Endothelial cell of umbilical vein (primary cell): Measurements from ENCODE around the gene GRAMD1A. TPM values are rescaled to one million over a fixed set of nuclear protein-coding genes. Genes with fewer than 3 reads are reported as not detected.

Experiments used
- BruUV-seq: library from RNA; stranded (reverse); fragments of 400-500 nt; replicated peaks from 2 replicates; lab custom pipeline; 2021; lab: Mats Ljungman, UMichigan
- CTCF ChIA-PET: fragments of 300-600, 350-600 bp; sonication (Branson Sonifier 250); formaldehyde crosslinking; loops from one replicate; lab custom pipeline; 2021; ENCODE audit warnings: antibody characterized with exemption, inconsistent platforms; lab: Charles Lee
- POLR2A ChIA-PET: fragments of 300-600, 350-600 bp; sonication (Branson Sonifier 250); formaldehyde crosslinking; loops from one replicate; lab custom pipeline; 2021; ENCODE audit warnings: antibody characterized with exemption, inconsistent platforms; lab: Charles Lee
- DNase-seq: peaks from one replicate; pipeline ENCODE4 v3.0.0-alpha.2; 2011; ENCODE audit warnings: low read depth, low spot score
- FAIRE-seq: peaks from 2 replicates; lab custom pipeline; 2011; peaks lifted over from hg19 to GRCh38; lab: Jason Lieb, UNC
- H2AFZ ChIP-seq: 2 replicates; pipeline ENCODE4 v1.6.0; 2012; ENCODE audit warnings: low read depth, low read length, control low read depth, inconsistent platforms
- H3K27ac ChIP-seq: 2 replicates; pipeline ENCODE4 v1.5.1; 2011; ENCODE audit warnings: low read depth, mild to moderate bottlenecking, control low read depth, low read length, moderate library complexity; ENCODE audit not compliant: insufficient read depth
- H3K27me3 ChIP-seq, 2 experiments: 2 replicates each; pipeline versions ENCODE4 v1.6.0 to v1.6.1; 2011; ENCODE audit warnings: low read length in 2 of 2, mixed read lengths in 1 of 2; ENCODE audit not compliant: control insufficient read depth in 2 of 2, insufficient read depth in 2 of 2
- H3K36me3 ChIP-seq, 2 experiments: 2 replicates in 1 of 2; 3 replicates in 1 of 2; pipeline ENCODE4 v1.5.1; 2011; ENCODE audit warnings: low read length in 2 of 2, mild to moderate bottlenecking in 1 of 2, moderate library complexity in 1 of 2; ENCODE audit not compliant: control insufficient read depth in 2 of 2, insufficient read depth in 2 of 2; ENCODE audit errors: extremely low read depth in 1 of 2
- H3K4me1 ChIP-seq: 3 replicates; pipeline ENCODE4 v1.5.1; 2011; ENCODE audit warnings: mild to moderate bottlenecking, low read length; ENCODE audit not compliant: control insufficient read depth, insufficient read depth; ENCODE audit errors: extremely low read depth
- H3K4me2 ChIP-seq: 2 replicates; pipeline ENCODE4 v1.6.1; 2011; ENCODE audit warnings: low read length, control low read depth, mixed read lengths; ENCODE audit not compliant: insufficient read depth
- H3K4me3 ChIP-seq, 3 experiments: fragments of 200-600 bp in 1 of 3; sonication (generic), shearing (Covaris generic) in 1 of 3; replicated peaks in 1 of 3; 2 replicates each; pipeline ENCODE4 v1.5.1; 2011 to 2016; ENCODE audit warnings: control low read depth in 3 of 3, low read length in 3 of 3, mild to moderate bottlenecking in 2 of 3, inconsistent platforms in 1 of 3, low read depth in 1 of 3, moderate library complexity in 1 of 3; ENCODE audit not compliant: insufficient read depth in 1 of 3
- H3K79me2 ChIP-seq: 2 replicates; pipeline ENCODE4 v1.6.0; 2012; ENCODE audit warnings: low read length, inconsistent platforms; ENCODE audit not compliant: control insufficient read depth, insufficient read depth
- H3K9ac ChIP-seq: replicated peaks from 2 replicates; pipeline ENCODE3; 2011; ENCODE audit warnings: low read length, control low read depth; ENCODE audit not compliant: insufficient read depth; ENCODE audit errors: extremely low read depth
- H3K9me1 ChIP-seq: replicated peaks from 3 replicates; pipeline ENCODE4 v1.6.0; 2011; ENCODE audit warnings: mild to moderate bottlenecking, low read length; ENCODE audit not compliant: control insufficient read depth, insufficient read depth; ENCODE audit errors: extremely low read depth
- H3K9me3 ChIP-seq: replicated peaks from 2 replicates; pipeline ENCODE4 v1.5.1; 2012; ENCODE audit warnings: low read length, inconsistent platforms; ENCODE audit not compliant: control insufficient read depth, insufficient read depth
- H4K20me1 ChIP-seq: replicated peaks from 2 replicates; pipeline ENCODE3; 2011; ENCODE audit warnings: mild to moderate bottlenecking, low read length; ENCODE audit not compliant: control insufficient read depth, insufficient read depth; ENCODE audit errors: extremely low read depth
- EZH2 ChIP-seq: IDR thresholded peaks from 2 replicates; pipeline ENCODE4 v1.6.1; 2012; ENCODE audit warnings: borderline replicate concordance, low read depth, mild to moderate bottlenecking, moderate library complexity, low read length, inconsistent platforms; ENCODE audit not compliant: severe bottlenecking
- FOS ChIP-seq: IDR thresholded peaks from 2 replicates; pipeline ENCODE4 v1.6.1; 2011; ENCODE audit warnings: mild to moderate bottlenecking, low read length, moderate library complexity, borderline replicate concordance; ENCODE audit not compliant: insufficient read depth
- GATA2 ChIP-seq: IDR thresholded peaks from 2 replicates; pipeline ENCODE4 v1.7.0; 2011; ENCODE audit warnings: low read depth, mild to moderate bottlenecking, moderate library complexity, mixed read lengths, low read length; ENCODE audit not compliant: insufficient read length, insufficient read depth
- JUN ChIP-seq: IDR thresholded peaks from 2 replicates; pipeline ENCODE4 v1.6.1; 2011; ENCODE audit warnings: borderline replicate concordance, low read depth; ENCODE audit not compliant: insufficient read length, insufficient read depth
- MYC ChIP-seq: IDR thresholded peaks from one replicate; pipeline ENCODE4 v1.6.1; 2011; ENCODE audit warnings: mild to moderate bottlenecking, low read depth, low read length
- POLR2A ChIP-seq: IDR thresholded peaks from 2 replicates; pipeline ENCODE4 v1.6.1; 2012; ENCODE audit warnings: low read depth, mild to moderate bottlenecking, control low read depth, low read length
- POLR2AphosphoS5 ChIP-seq: IDR thresholded peaks from 2 replicates; pipeline ENCODE4 v1.6.1; 2012; ENCODE audit warnings: low read depth, mild to moderate bottlenecking, control low read depth, low read length, moderate library complexity; ENCODE audit not compliant: insufficient read depth
- dilution Hi-C: fragments of 300-500 bp; cut with MboI; formaldehyde crosslinking; loops from one replicate; pipeline ENCODE4 v1.15.0; 2019; ENCODE audit warnings: low sequenced_read_pairs; ENCODE audit not compliant: extremely low pct_ligation_motif_present
- intact Hi-C: fragments of 100-400 bp; cut with micrococcal nuclease; formaldehyde crosslinking; loops from one replicate; pipeline ENCODE4 v1.10.0; 2022
- polyA plus RNA-seq, 4 experiments: library from polyadenylated mRNA; depleted of rRNA in 3 of 4; stranded (reverse) in 3 of 4; unstranded in 1 of 4; fragments of >200 nt; gene quantifications; 2 replicates each; pipeline versions ENCODE4 v1.2.1 to v1.2.3, GENCODE V29; 2011 to 2012; ENCODE audit warnings: missing spikeins in 1 of 4
- total RNA-seq: library from RNA; stranded (reverse); gene quantifications from 2 replicates; pipeline ENCODE4 v1.2.3, GENCODE V29; 2021
- TF ChIP-seq, protein P1 (sequence below): IDR thresholded peaks from 2 replicates; pipeline ENCODE4 v1.6.1; 2011; ENCODE audit not compliant: insufficient read depth, insufficient read length
- TF ChIP-seq, protein P2 (sequence below), 2 donors: IDR thresholded peaks; 1 replicate in 1 of 2; 2 replicates in 1 of 2; pipeline ENCODE4 v1.5.1; 2011; ENCODE audit warnings: low read length in 2 of 2, mild to moderate bottlenecking in 2 of 2, moderate library complexity in 2 of 2, control low read depth in 1 of 2, inconsistent platforms in 1 of 2, low read depth in 1 of 2; ENCODE audit not compliant: insufficient read depth in 1 of 2; ENCODE audit errors: extremely low read depth in 1 of 2

GRAMD1A gene
- total and polyA plus RNA-seq, 2 donors (not counting 3 experiments of a cell fraction or from before 2014, with no cell fraction given): 127 to 130 TPM

DNA sequence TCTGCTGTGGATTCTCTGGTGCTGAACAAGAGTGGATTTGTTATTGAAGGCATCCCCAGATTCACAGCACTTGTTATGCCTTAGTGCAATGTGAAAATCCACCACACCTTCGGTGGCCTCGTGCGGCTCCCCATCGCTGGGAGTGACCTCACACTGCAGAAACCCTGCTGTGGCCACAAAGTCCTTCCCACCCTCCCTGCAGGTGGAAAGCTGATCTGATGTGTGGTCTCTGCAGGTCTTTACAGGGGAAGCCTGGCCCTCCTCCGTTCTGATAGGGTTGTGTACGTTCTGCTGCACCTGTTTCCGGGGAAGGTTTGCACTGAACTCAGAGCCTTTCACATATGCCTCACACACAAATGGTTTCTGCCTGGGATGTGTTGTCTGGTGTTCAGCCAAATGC lies 41.1 kb upstream of the GRAMD1A start:
- TF ChIP-seq JUN: no peak
- TF ChIP-seq, protein P1, sequence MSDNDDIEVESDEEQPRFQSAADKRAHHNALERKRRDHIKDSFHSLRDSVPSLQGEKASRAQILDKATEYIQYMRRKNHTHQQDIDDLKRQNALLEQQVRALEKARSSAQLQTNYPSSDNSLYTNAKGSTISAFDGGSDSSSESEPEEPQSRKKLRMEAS: no peak
- no peak for TF ChIP-seq POLR2A
- no peak for TF ChIP-seq POLR2AphosphoS5
- TF ChIP-seq MYC: no peak
- TF ChIP-seq GATA2: no peak
- TF ChIP-seq FOS: no peak
- no peak for TF ChIP-seq EZH2
- TF ChIP-seq, protein P2, sequence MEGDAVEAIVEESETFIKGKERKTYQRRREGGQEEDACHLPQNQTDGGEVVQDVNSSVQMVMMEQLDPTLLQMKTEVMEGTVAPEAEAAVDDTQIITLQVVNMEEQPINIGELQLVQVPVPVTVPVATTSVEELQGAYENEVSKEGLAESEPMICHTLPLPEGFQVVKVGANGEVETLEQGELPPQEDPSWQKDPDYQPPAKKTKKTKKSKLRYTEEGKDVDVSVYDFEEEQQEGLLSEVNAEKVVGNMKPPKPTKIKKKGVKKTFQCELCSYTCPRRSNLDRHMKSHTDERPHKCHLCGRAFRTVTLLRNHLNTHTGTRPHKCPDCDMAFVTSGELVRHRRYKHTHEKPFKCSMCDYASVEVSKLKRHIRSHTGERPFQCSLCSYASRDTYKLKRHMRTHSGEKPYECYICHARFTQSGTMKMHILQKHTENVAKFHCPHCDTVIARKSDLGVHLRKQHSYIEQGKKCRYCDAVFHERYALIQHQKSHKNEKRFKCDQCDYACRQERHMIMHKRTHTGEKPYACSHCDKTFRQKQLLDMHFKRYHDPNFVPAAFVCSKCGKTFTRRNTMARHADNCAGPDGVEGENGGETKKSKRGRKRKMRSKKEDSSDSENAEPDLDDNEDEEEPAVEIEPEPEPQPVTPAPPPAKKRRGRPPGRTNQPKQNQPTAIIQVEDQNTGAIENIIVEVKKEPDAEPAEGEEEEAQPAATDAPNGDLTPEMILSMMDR (IDR thresholded peaks at IDR 0.05; ENCODE audit: extremely low read depth in 1 of 2, insufficient read depth in 1 of 2, low read depth in 1 of 2, low read length in 2 of 2): no peak

More for the DNA sequence above, 41.1 kb upstream of the GRAMD1A start:
- ChIA-PET POLR2A (no interaction called here), CTCF (no interaction called here)
- Histone ChIP-seq H3K36me3 (peaks cover 29 to 45% of the 10 kb centered on the region in 2 experiments), H3K27ac (no peak overlapping the region), H3K27me3 (no peaks in the 10 kb centered on the region), H3K9me1 (no peaks in the 10 kb centered on the region), H3K4me1 (peaks cover 13% of the 10 kb centered on the region), H3K9ac (no peak overlapping the region), H3K79me2 (peaks cover 51% of the 10 kb centered on the region), H2AFZ (no peak overlapping the region), H3K4me3 (no peak overlapping the region), H4K20me1 (no peaks in the 10 kb centered on the region), H3K4me2 (no peak overlapping the region), H3K9me3 (peaks cover 41% of the 10 kb centered on the region)
- intact Hi-C loops: no loop called here
- DNase-seq (no peak), FAIRE-seq (no peak)
- no TSS peak for BruUV-seq
- dilution Hi-C loops: no loop called here
